A673 (cell line): Measurements from ENCODE around the gene CHD2. TPM values are rescaled to one million over a fixed set of nuclear protein-coding genes. Genes with fewer than 3 reads are reported as not detected.

Source experiments
- BruUV-seq: library from RNA; stranded (reverse); fragments of 400-500 nt; replicated peaks from 2 replicates; lab custom pipeline; 2021; lab: Mats Ljungman, UMichigan
- CTCF ChIA-PET: fragments of 300-600 bp; sonication (Branson Sonifier 250); formaldehyde crosslinking; loops from one replicate; lab custom pipeline; 2022; ENCODE audit warnings: antibody characterized with exemption; lab: Charles Lee
- POLR2A ChIA-PET: fragments of 300-600 bp; sonication (Branson Sonifier 250); formaldehyde crosslinking; loops from one replicate; lab custom pipeline; 2022; ENCODE audit warnings: antibody characterized with exemption; ENCODE audit not compliant: low non-redundant PET; lab: Charles Lee
- DNase-seq: peaks from one replicate; pipeline ENCODE4 v3.0.0-alpha.2; 2015; ENCODE audit warnings: low spot score
- H3K27ac ChIP-seq: fragments of 200-600 bp; sonication (generic); 2 replicates; pipeline ENCODE4 v1.5.1; 2016; ENCODE audit warnings: mixed run types, low read depth, mild to moderate bottlenecking, mixed read lengths, antibody characterized with exemption, low read length; ENCODE audit not compliant: poor library complexity, severe bottlenecking
- H3K27me3 ChIP-seq: fragments of 200-600 bp; sonication (generic); replicated peaks from 2 replicates; pipeline ENCODE4 v1.6.1; 2017; ENCODE audit warnings: mixed run types, low read depth, mild to moderate bottlenecking, mixed read lengths, antibody characterized with exemption, low read length; ENCODE audit not compliant: insufficient read depth, poor library complexity
- H3K36me3 ChIP-seq: fragments of 200-600 bp; sonication (generic); 2 replicates; pipeline ENCODE4 v1.6.1; 2016; ENCODE audit warnings: mixed run types, mild to moderate bottlenecking, mixed read lengths, antibody characterized with exemption, low read length; ENCODE audit not compliant: insufficient read depth, poor library complexity, severe bottlenecking
- H3K4me1 ChIP-seq: fragments of 200-600 bp; sonication (generic); 2 replicates; pipeline ENCODE4 v1.6.1; 2017; ENCODE audit warnings: mixed run types, mild to moderate bottlenecking, mixed read lengths, antibody characterized with exemption, low read length; ENCODE audit not compliant: insufficient read depth, poor library complexity, severe bottlenecking
- H3K4me3 ChIP-seq: fragments of 200-600 bp; sonication (generic); 2 replicates; pipeline ENCODE4 v1.5.1; 2016; ENCODE audit warnings: low read depth, mixed run types, mild to moderate bottlenecking, mixed read lengths, low read length; ENCODE audit not compliant: poor library complexity, severe bottlenecking
- H3K9me3 ChIP-seq: fragments of 200-600 bp; sonication (generic); 2 replicates; pipeline ENCODE4 v1.6.1; 2016; ENCODE audit warnings: mixed run types, low read depth, mild to moderate bottlenecking, mixed read lengths, antibody characterized with exemption, low read length; ENCODE audit not compliant: poor library complexity, severe bottlenecking
- EZH2 ChIP-seq: fragments of 200-600 bp; sonication (generic); IDR thresholded peaks from 2 replicates; pipeline ENCODE4 v1.6.1; 2017; ENCODE audit warnings: borderline replicate concordance, low read depth, mild to moderate bottlenecking, mixed read lengths, antibody characterized with exemption, low read length; ENCODE audit not compliant: poor library complexity, severe bottlenecking
- intact Hi-C: fragments of 100-400 bp; cut with micrococcal nuclease; formaldehyde crosslinking; loops from one replicate; pipeline ENCODE4 v1.10.0; 2022; ENCODE audit not compliant: unreplicated experiment
- total RNA-seq: library from RNA; stranded (reverse); gene quantifications from 2 replicates; pipeline ENCODE4 v1.2.3, GENCODE V29; 2021
- TF ChIP-seq, protein P1 (sequence below): fragments of 300-800, 200-600 bp; sonication (generic); conservative IDR thresholded peaks from 2 replicates; pipeline ENCODE4 v1.5.1; 2017; ENCODE audit warnings: low read depth, mild to moderate bottlenecking, antibody characterized with exemption, low read length, moderate library complexity, mixed read lengths

The CHD2 gene
- total RNA-seq, 1 experiment from 2014 or later: 75.7 TPM

DNA sequence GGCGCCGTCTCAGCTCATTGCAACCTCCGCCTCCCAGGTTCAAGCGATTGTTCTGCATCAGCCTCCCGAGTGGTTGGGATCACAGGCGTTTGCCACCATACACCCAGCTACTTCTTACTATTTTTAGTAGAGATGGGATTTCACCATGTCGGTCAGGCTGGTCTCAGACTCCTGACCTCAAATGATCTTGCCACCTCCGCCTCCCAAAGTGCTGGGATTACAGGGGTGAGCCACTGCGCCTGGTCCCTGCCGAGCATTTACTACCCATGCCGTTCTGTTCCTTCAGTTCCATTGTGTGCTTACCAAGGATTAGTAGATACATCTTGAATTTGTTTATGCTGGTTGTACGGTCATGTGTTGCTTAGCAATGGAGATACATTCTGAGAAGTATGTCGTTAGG lies 10.3 kb downstream of the CHD2 start:
- Histone ChIP-seq H3K4me1 (peaks cover 66% of the 10 kb centered on the region), H3K4me3 (no peak overlapping the region), H3K36me3 (peaks cover 11% of the 10 kb centered on the region), H3K27me3 (no peaks in the 10 kb centered on the region), H3K9me3 (no peaks in the 10 kb centered on the region), H3K27ac (peak overlapping the region; percentile 30)
- ChIA-PET POLR2A (no interaction called here), CTCF (no interaction called here)
- DNase-seq: no peak
- TF ChIP-seq, protein P1, sequence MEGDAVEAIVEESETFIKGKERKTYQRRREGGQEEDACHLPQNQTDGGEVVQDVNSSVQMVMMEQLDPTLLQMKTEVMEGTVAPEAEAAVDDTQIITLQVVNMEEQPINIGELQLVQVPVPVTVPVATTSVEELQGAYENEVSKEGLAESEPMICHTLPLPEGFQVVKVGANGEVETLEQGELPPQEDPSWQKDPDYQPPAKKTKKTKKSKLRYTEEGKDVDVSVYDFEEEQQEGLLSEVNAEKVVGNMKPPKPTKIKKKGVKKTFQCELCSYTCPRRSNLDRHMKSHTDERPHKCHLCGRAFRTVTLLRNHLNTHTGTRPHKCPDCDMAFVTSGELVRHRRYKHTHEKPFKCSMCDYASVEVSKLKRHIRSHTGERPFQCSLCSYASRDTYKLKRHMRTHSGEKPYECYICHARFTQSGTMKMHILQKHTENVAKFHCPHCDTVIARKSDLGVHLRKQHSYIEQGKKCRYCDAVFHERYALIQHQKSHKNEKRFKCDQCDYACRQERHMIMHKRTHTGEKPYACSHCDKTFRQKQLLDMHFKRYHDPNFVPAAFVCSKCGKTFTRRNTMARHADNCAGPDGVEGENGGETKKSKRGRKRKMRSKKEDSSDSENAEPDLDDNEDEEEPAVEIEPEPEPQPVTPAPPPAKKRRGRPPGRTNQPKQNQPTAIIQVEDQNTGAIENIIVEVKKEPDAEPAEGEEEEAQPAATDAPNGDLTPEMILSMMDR: no peak
- TF ChIP-seq EZH2: no peak
- no TSS peak for BruUV-seq
- intact Hi-C loops: no loop called here

DNA sequence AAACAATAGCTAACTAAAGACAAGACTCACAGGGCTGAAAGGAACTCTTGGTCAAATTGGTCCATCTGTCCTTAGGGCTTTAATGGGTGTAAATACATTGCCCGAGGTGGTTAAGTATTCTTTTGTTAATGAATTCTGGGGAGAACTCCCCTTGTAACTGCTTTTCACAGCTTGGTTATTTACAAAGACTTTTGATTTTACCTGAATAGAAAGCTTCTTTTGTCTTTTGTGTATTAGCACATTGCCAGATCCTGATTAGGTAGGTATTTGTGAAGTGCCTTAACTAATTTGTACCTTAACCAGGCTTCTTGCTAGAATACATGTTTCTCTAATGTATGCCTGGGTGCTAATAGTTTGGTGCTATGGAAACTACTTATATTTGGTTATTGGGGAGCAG lies 14.0 kb downstream of the CHD2 start:
- intact Hi-C loops: no loop called here
- Histone ChIP-seq H3K27me3 (no peaks in the 10 kb centered on the region), H3K4me1 (peaks cover 36% of the 10 kb centered on the region), H3K27ac (peak overlapping the region; percentile 71), H3K36me3 (peaks cover 11% of the 10 kb centered on the region), H3K4me3 (no peak overlapping the region), H3K9me3 (no peaks in the 10 kb centered on the region)
- no TSS peak for BruUV-seq
- DNase-seq: no peak
- TF ChIP-seq, protein P1: no peak
- no peak for TF ChIP-seq EZH2
- ChIA-PET CTCF (no interaction called here), POLR2A (interaction anchor here (0.6 kb wide), 1 partner anchor 43 kb away, joined by 3 read pairs; no protein-coding TSS in a partner anchor)

DNA sequence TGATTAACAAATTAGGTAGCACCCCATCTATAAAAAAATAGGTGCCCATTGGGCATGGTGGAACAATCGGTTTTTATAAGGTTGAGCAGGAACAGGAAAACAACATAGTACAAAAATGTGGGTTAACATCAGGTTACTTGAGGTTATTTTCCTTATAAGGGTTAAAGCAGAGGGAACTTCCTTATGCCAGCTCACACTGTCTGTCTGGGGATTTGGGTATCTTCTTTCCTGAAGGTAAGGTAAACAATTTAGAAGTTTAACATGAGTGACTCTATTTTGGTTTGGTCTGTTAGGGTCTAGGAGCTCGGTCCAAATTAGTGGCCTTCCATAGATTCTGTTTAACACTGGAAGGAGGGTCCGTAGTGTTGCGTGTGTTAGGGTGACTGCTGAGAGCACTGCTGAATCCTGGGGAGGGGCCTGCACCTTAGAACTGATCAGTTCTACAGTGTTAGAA lies 14.7 kb downstream of the CHD2 start:
- TF ChIP-seq, protein P1: no peak
- TF ChIP-seq EZH2: no peak
- intact Hi-C loops: no loop called here
- peaks cover 30% of the 10 kb centered on the region for H3K4me1 ChIP-seq
- H3K27ac ChIP-seq: peak overlapping the region; percentile 71
- no TSS peak for BruUV-seq
- POLR2A ChIA-PET: interaction anchor here (0.6 to 0.7 kb wide), 2 partner anchors 36 to 44 kb away, joined by 3 read pairs; no protein-coding TSS in a partner anchor
- no peak overlapping the region for H3K4me3 ChIP-seq
- DNase-seq: no peak
- peaks cover 11% of the 10 kb centered on the region for H3K36me3 ChIP-seq
- CTCF ChIA-PET: no interaction called here
- H3K9me3 ChIP-seq: no peaks in the 10 kb centered on the region
- no peaks in the 10 kb centered on the region for H3K27me3 ChIP-seq
